ENCODE data around the gene IFFO2.

DNA sequence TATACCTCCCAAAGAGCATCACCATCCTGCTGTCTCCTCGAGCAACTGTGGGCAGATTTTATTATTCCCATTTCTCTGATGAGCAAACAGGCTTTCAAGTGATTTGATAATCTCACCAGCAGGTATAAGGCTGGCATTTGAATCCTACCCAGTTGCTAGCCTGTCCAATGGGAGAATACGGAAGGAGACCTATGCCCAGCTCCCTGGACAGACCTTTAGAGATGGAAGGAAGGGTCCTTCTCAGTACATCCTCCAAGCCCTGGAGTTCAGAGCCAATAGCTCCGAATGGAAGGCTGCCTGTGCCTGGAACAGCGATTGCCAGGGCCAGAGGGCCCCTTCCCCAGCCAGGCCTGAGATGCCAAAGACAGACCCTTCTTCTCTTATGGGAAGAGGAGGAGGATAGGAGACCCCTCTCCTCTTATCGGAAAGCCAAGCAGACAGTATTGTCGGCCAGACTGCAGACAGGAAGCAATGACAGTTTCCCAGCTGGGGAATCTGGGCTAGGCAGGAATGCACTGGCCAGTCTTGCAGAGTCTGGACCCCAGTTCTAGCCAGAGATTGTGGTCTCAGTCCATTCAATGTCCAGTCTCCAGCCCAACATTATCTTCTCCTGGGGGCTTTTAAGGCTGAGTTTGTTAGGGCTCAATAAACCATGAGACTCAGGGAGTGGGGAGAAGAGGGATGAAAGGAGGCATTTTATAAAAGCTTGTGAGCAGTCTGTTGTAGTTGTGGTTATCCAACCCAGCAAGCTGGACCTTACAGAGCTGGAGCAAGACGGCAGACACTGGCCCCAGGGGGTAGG is 2.0 kb downstream of the IFFO2 start:
- TF ChIP-seq RFX5 (IDR thresholded peaks at IDR 0.05; ENCODE audit: borderline replicate concordance, low read depth, low read length) (no peak), GTF2F1 (IDR thresholded peaks at IDR 0.05; ENCODE audit: borderline replicate concordance, low read depth, low read length) (no peak)
